22Rv1 (cell line): ENCODE measurements around the gene CST6.

ENCODE experiments used
- CTCF ChIP-seq: fragments of 450-650 bp; IDR thresholded peaks from 2 replicates; pipeline ENCODE4 v1.5.1; 2017; ENCODE audit warnings: mild to moderate bottlenecking
- ZFX ChIP-seq: fragments of 450-650 bp; IDR thresholded peaks from 2 replicates; pipeline ENCODE4 v1.6.1; 2017; ENCODE audit warnings: antibody characterized with exemption, borderline replicate concordance

- no peak for TF ChIP-seq CTCF
- TF ChIP-seq ZFX = no peak
Observed at GRCh38 chr11:65981972-65982823, 29.6 kb upstream of the CST6 start.
